Measurements from ENCODE around the gene TNRC18.
A peak's percentile ranks its signal among the peaks of the same experiment; 100 is the strongest.

The TNRC18 gene

DNA sequence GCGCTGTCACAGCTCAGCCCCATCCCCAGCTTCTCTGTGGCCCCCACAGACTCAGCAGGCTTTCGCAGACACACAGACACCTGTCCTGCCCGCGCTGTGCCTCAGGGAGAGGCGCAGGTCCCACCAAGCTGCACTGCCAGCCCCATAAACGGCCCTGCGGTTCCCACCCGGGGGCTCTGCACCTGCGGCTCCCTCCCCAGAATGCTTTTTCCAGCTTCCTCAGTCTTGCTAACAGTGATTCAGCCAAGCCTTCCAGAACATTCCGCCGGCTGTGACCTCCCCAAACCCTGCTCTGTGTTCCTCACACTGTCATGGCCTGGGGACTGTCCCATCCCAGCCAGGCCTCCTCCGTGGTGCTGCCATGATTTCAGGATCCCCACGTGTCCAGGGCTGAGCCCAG is 27.8 kb upstream of the TNRC18 start:
- DNase-seq: no peak

DNA sequence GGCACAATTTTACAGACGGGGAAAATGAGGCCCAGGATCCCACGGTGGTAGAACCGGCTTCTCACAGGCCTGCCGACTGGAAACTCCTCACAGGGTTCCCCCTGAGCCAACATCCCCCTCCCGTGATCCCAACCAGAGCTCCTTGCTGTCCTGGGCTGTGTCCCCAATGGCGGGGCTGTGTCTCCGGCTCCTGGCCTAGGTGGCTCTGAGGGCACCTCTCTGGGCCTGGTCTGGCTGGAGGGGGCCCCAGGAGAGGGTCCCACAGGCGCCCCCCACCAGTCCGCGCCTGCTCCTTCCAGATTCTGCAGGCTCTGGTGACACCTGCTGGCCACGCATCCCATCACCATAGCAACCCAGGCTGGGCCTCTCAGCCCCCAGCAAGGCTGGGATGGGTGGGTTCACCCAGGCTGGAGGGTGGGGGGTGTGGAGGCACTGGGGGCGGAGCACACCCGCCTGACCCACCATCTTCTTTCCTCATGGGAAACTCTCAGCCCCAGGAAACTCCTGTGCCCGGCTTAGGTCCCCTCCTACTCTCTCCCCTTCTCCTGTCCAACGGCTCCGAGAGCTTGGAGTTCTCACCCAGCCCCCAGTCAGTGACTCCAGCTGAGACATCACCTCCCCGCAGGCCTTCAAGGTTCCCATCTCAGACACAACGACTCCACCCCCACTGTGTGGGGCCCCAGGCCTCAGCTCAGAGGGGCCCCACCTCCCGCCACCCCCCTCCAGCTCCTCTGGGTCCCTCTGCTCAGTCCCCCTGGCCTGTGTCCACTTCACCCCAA is 27.1 kb upstream of the TNRC18 start:
- peak in 1 of 2 donors; percentile 42 for DNase-seq

- no peak for DNase-seq
Observed at GRCh38 chr7:5448378-5449037, 24.9 kb upstream of the TNRC18 start.

DNA sequence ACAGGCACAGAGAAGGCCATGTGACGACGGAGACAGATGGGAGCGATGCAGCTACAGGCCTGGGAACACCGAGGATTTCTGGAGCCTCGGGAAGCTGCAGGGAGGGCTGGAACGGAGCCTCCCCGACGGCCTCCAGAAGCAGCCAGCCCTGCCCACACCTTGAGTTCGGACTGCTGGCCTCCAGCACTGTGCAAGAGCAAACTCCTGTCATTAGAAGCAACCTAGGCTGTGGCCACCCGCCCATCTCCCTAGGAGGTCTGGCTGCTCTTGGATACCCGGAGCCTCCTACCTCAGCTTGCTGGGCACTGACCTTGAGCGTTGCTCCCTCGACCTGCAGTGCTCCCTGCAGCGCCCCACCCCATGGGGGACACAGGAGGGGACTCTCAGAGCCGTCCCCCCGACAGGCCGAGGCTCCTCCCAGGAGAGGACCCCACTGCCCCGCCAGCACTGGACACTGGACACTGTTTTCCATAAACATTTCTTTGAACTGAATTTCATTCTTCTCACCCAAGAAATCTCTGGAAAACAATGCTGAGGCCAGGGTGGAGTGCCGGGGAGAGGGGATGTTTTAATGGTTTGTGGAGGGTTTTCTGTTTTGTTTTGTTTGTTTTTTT is 22.5 kb upstream of the TNRC18 start:
- no peak for DNase-seq

DNA sequence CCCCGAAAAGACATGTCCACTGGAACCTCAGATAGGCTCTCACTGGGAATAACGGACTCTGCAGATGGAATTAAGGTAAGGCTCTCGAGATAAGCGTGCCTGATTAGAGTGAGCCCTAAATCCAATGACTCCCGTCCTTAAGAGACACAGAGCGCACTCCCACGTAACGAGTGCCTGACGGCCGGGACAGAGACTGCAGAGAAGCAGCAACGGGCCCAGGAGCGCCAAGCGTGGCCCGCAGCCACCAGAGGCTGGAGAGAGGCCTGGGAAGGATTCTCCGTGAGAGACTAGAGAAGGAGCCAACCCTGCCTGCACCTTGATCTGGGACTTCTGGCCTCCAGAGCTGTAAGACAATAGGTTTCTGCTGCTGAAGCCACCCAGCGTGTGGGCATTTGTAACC is 20.0 kb upstream of the TNRC18 start:
- no peak for DNase-seq

- DNase-seq: no peak
Observed at GRCh38 chr7:5442757-5443305, 19.2 kb upstream of the TNRC18 start.

- DNase-seq: no peak
Observed at GRCh38 chr7:5441840-5442503, 18.3 kb upstream of the TNRC18 start.

DNA sequence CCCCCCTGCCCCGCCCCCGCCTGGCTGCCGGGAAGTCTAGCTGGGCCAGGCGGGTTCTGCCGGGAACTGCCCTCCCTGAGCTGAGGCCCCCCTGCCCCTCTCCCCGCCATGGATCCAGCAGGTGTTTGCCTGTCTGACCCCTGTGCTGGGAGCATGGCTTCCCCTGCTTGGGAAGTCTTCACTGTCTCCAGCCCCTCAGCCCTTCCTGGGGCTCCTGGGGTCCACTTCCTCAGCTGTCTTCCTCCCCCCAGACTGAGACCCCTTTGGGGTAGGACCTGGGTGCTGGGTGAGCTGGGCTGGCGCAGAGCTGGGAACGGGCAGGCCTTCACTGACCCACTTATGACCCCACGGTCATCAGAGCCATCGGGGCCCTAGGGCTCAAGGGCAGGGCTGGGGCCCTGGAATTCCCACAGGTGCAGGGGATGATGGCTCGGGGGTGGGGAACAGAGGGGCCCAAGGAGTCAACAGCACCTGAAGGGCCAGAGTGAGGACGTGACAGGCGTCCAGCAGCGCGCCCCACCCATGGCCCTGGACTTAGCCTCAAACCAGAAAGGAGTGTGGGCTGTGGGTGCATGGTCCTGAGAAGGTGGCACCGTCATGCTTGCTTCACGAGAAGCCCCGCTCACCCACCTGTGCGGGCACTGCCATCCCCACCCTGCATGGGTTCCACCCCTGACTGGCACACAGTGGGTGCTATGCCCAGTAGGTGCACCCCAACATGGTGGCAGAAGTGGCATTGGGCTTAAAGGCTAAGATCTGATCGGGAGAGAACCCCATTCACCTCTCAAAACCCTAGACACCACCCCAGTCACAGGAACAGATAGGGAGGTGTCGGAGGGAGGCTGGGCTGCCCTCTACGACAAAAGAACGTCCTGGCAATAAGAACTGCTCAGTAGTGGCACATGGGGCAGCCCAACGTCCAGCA is 16.2 kb upstream of the TNRC18 start:
- DNase-seq: no peak

GRCh38 chr7:5439209-5439571 is 15.6 kb upstream of the TNRC18 start:
- DNase-seq: no peak

GRCh38 chr7:5437987-5438386 is 14.4 kb upstream of the TNRC18 start:
- no peak for DNase-seq

DNA sequence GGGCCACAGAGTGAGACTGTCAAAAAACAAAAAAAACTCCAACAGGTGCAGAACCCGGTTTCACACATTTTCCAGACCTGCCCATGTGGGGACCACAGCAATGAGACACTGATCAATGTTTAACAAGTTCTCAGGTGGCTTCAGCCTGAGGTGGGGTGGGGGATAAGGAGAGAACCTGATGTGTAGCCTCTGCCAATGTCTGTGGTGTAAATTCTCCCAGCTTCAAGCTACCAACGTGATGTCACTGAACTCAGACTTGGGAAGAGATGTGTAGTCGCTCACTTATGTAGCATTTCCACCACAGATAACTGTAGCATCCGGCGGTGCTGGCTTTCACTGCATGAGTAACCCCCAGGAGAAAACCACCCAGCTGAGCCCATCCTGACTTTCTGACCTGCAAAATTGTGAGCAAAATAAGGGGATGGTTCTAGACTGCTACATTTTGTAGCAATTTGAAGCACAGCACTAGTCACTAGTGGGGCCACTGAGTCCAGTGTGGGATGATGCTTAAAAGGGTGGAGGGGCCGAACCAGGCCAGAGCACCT is 13.8 kb upstream of the TNRC18 start:
- no peak for DNase-seq

DNA sequence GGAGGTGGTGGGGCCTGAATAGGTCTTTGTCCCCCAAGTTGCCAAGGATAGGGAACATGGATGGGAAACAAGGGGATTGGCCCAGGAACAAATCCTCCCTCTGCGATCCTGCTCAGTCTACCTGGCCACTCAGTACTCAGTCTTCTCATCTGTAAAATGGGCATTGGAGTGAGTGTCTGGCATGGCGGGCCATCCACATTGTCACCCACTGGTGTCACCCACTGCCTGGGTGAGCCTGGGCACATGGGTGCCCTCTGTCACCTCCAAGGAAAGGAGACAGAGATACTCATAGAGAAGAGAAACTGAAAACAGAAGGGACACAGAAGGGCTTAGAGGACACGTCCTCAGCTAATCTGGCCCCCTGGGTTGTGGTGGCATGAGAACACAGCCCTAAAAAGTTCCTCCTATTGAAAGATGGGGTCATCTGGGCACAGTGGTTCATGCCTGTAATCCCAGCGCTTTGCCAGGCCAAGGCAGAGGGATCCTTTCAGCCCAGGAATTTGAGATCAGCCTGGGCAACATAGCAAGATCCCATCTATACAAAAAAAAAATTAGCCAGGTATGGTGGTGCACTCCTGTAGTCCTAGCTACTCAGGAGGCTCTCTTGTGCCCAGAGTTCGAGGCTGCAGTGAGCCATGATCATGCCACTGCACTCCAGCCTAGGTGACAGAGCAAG is 12.5 kb upstream of the TNRC18 start:
- no peak for DNase-seq

DNA sequence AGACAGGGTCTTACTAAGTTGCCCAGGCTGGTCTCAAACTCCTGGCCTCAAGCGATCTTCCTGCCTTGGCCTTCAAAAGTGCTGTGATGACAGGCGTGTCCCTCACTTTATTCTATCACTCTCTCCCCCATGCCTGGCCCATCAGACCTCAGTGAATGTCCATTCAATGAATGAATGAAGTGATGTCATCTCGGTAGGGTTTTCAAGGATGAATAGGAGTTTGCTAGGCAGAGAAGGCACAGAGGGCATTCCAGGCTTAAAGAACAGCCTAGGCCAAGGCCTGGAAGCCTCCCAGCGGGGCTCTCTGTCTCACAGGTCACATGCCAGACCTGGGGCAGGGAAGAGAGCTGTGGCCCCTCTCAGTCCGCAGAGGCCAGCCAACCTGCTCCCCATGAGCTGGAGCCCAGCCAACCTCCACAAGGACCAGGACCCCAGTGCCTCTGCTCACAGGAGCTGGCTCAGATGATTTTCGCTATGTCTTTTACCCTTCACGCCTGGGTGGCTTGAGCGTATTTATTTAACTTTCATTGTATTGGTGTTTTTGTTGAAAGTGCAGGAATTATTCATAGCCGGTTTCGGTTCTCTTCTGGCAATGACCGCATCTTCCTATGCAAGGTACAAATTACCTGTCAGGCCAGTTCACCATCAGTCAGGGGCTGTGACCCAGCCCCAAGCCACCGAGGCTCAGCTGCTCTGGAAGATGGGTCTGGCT is 11.8 kb upstream of the TNRC18 start:
- no peak for DNase-seq

DNA sequence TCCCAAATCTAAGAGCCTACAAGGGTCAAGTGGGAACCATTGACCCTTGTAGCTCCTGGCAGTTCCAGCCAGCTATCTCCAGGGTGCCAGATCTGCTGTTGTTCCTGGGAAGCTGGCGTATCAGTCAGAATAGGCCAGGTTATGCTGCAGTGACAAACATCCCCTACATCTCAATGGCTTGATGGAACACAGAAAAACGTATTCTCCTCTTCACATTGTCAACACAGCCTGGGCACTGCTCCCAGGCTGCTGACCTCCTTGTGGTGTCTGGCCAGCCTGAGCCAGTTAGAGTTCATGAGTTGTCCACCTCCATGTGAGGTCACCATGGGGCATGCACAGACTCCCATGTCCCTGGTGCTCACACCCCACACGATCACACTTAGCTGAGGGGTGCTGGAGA is 9.5 kb upstream of the TNRC18 start:
- no peak for DNase-seq

DNA sequence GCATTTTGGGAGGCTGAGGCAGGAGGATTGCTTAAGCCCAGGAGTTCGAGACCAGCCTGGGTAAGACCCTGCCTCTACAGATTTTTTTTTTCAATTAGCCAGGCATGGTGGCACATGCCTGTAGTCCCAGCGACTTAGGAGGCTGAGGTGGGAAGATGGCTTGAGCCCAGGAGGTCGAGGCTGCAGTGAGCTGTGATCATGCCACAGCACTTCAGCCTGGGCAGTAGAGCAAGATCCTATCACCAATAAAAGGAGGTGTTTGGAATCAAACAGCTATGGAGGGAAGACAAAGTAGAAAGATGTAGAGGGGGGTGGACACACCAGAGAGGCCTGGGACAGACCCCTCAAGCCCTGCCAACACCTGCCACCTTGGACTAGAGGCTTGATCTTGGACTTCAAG is 9.1 kb upstream of the TNRC18 start:
- DNase-seq: no peak

GRCh38 chr7:5431560-5432015 is 8.0 kb upstream of the TNRC18 start:
- no peak for DNase-seq

GRCh38 chr7:5430612-5430947 is 6.9 kb upstream of the TNRC18 start:
- no peak for DNase-seq

DNA sequence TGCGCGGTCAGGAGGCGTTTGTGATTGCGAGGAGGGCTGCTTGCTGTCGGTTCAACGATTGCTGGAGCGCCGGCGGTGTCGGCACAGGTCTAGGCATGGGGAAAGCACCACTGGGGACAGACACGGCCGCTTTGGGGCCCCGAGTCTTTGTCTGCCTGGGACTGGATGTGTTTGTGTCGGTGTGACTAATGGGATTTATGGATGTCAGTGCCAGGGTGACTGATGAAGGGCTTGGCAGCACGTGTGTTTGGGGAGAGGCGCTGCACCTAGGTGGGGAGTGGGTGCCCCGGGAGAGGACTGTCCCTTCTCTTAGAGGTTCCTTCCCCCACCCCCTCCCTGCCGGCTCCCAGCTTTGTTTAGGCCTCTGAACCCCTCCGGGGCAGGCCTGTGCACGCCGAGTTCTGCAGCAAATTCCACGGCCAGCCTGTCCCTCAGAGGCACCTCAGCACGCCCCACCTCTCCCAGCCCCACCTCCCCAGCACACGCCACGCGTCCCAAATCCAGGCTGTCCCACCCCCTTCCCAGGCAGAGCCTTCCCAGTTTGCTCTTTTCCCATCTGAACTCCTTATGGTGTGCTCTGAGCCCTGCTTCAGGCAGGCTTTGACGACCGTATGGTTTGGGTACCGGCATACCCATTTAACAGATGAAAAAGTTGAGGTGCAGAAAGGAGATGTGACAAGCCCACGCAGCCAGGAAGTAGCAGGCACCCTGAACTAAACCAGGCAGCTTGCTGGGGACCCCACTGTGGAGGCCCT is 6.4 kb upstream of the TNRC18 start:
- DNase-seq: no peak

DNA sequence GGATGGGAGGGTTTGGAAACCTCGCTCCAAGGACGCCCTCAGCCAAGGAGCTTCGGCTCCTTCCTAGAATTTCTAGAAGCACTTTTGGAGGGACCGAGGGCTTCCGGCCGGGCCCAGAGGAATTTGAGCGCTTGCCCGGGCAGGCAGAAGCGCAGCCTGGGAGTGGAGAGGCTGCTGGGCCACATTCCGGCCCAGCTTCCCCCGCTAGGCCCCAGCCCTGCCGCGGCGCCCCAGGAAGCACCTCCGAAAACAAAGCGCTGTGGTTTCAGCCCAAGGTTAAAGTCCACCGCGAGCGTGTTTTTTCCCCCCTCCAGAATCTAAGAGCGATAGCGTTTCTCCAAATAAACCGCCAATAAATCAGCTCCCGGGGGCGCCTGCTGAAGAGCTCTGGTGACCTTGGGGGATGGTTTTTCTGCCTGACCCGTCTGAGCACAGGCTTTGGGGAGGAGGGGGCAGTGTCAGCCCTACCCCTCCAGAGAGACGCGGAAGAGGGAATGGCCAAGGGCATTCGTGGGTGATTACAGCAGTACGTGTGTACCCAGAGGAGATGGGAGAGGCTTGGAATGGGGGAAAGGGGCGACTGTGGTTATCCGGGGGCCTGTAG is 5.7 kb upstream of the TNRC18 start:
- DNase-seq: no peak

Measured in hippocampal formation (tissue), 2 donors.